BLaER1 treated with 17β-estradiol and CSF1 and Interleukin-3, amounts not matched to agents 10 nM and 100 nM (cell line): ENCODE data around the gene GPC3.
A peak's percentile ranks its signal among the peaks of the same experiment; 100 is the strongest.

Experiments
- H3K27ac ChIP-seq, 11 experiments: shearing (Covaris generic); formaldehyde crosslinking; 2 replicates each; pipeline ENCODE4 v1.8.1; 2022
- H3K27me3 ChIP-seq, 11 experiments: shearing (Covaris generic); formaldehyde crosslinking; 2 replicates each; pipeline ENCODE4 v1.8.1; 2022
- H3K36me3 ChIP-seq, 11 experiments: shearing (Covaris generic); formaldehyde crosslinking; 2 replicates each; pipeline ENCODE4 v1.8.1; 2022
- H3K4me1 ChIP-seq, 10 experiments: shearing (Covaris generic); formaldehyde crosslinking; 2 replicates each; pipeline ENCODE4 v1.8.1; 2022
- H3K4me2 ChIP-seq, 11 experiments: shearing (Covaris generic); formaldehyde crosslinking; 2 replicates each; pipeline ENCODE4 v1.8.1; 2022
- H3K4me3 ChIP-seq, 10 experiments: shearing (Covaris generic); formaldehyde crosslinking; 2 replicates each; pipeline ENCODE4 v1.8.1; 2022
- H3K9ac ChIP-seq, 11 experiments: shearing (Covaris generic); formaldehyde crosslinking; 2 replicates each; pipeline ENCODE4 v1.8.1; 2022
- H3K9me3 ChIP-seq, 11 experiments: shearing (Covaris generic); formaldehyde crosslinking; replicated peaks in 1 of 11; 2 replicates each; pipeline ENCODE4 v1.8.1; 2022
- H4K20me1 ChIP-seq, 11 experiments: shearing (Covaris generic); formaldehyde crosslinking; 2 replicates each; pipeline ENCODE4 v1.8.1; 2022
- Cebpa-rat ChIP-seq, 11 experiments: shearing (Covaris generic); IDR thresholded peaks; 2 replicates each; pipeline ENCODE4 v1.8.1; 2022

GPC3 gene

GRCh38 chrX:133697656-133698055, 287.7 kb downstream of the GPC3 start:
- no peak overlapping the region for H3K9ac ChIP-seq
- no peak overlapping the region for H3K4me2 ChIP-seq
- H3K27ac ChIP-seq, result no peak overlapping the region
- H3K9me3 ChIP-seq, result peaks cover 0 to 17% (median 0%) of the 10 kb centered on the region in 11 experiments; a peak in 4 of 22 replicates
- peaks cover 91 to 100% (median 99%) of the 10 kb centered on the region in 11 experiments for H3K27me3 ChIP-seq
- H4K20me1 ChIP-seq, result no peaks in the 10 kb centered on the region; a peak in 3 of 22 replicates
- H3K4me3 ChIP-seq, result no peak overlapping the region
- TF ChIP-seq Cebpa-rat (IDR thresholded peaks at IDR 0.05), result no peak
- no peaks in the 10 kb centered on the region for H3K36me3 ChIP-seq
- H3K4me1 ChIP-seq, result peaks cover 0 to 5% (median 0%) of the 10 kb centered on the region in 10 experiments; a peak in 1 of 20 replicates

- Histone ChIP-seq H3K9me3 (peaks cover 0 to 13% (median 0%) of the 10 kb centered on the region in 11 experiments; a peak in 4 of 22 replicates), H3K27ac (no peak overlapping the region), H3K9ac (no peak overlapping the region), H3K4me2 (no peak overlapping the region), H3K4me1 (peaks cover 0 to 37% (median 22%) of the 10 kb centered on the region in 10 experiments; a peak in 14 of 20 replicates), H3K27me3 (peaks cover 88 to 100% (median 95%) of the 10 kb centered on the region in 11 experiments), H3K36me3 (no peaks in the 10 kb centered on the region), H3K4me3 (no peak overlapping the region), H4K20me1 (no peaks in the 10 kb centered on the region; a peak in 2 of 22 replicates)
- TF ChIP-seq Cebpa-rat (IDR thresholded peaks at IDR 0.05), result no peak
These were observed 295.3 kb downstream of the GPC3 start for GRCh38 chrX:133689997-133690599.

GRCh38 chrX:133685822-133686221, 299.6 kb downstream of the GPC3 start:
- peaks cover 89 to 100% (median 97%) of the 10 kb centered on the region in 11 experiments for H3K27me3 ChIP-seq
- peak in 2 of 11 experiments; percentile 46 to 73; a peak in 2 of 22 replicates for TF ChIP-seq Cebpa-rat (IDR thresholded peaks at IDR 0.05)
- H3K9me3 ChIP-seq, result no peaks in the 10 kb centered on the region; a peak in 1 of 22 replicates
- H4K20me1 ChIP-seq, result no peaks in the 10 kb centered on the region; a peak in 2 of 22 replicates
- H3K4me1 ChIP-seq, result peaks cover 0 to 79% (median 48%) of the 10 kb centered on the region in 10 experiments; a peak in 14 of 20 replicates
- no peak overlapping the region for H3K4me3 ChIP-seq
- H3K27ac ChIP-seq, result peak overlapping the region in 6 of 11 experiments; percentile 16 to 77 (median 70); a peak in 11 of 22 replicates
- peak overlapping the region in 7 of 11 experiments; percentile 1 to 46 (median 40); a peak in 14 of 22 replicates for H3K4me2 ChIP-seq
- no peaks in the 10 kb centered on the region for H3K36me3 ChIP-seq
- peak overlapping the region in 4 of 11 experiments; percentile 18 to 37 (median 36); a peak in 4 of 22 replicates for H3K9ac ChIP-seq

GRCh38 chrX:133681897-133682296, 303.5 kb downstream of the GPC3 start:
- Histone ChIP-seq H3K4me2 (peak overlapping the region in 7 of 11 experiments; percentile 40 to 58 (median 49); a peak in 12 of 22 replicates), H3K27ac (peak overlapping the region in 3 of 11 experiments; percentile 2 to 45 (median 11); a peak in 5 of 22 replicates), H4K20me1 (no peaks in the 10 kb centered on the region; a peak in 4 of 22 replicates), H3K4me1 (peaks cover 0 to 64% (median 42%) of the 10 kb centered on the region in 10 experiments; a peak in 14 of 20 replicates), H3K27me3 (peaks cover 98 to 100% (median 100%) of the 10 kb centered on the region in 11 experiments), H3K4me3 (no peak overlapping the region), H3K9ac (no peak overlapping the region), H3K9me3 (peaks cover 0 to 15% (median 5%) of the 10 kb centered on the region in 11 experiments; a peak in 7 of 22 replicates), H3K36me3 (no peaks in the 10 kb centered on the region)
- no peak for TF ChIP-seq Cebpa-rat (IDR thresholded peaks at IDR 0.05)

- no peak overlapping the region for H3K4me3 ChIP-seq
- no peaks in the 10 kb centered on the region for H3K36me3 ChIP-seq
- H4K20me1 ChIP-seq, result peaks cover 0 to under 1% (median 0%) of the 10 kb centered on the region in 11 experiments; a peak in 4 of 22 replicates
- H3K27me3 ChIP-seq, result peaks cover 99 to 100% (median 100%) of the 10 kb centered on the region in 11 experiments
- peaks cover 0 to 15% (median 5%) of the 10 kb centered on the region in 11 experiments; a peak in 7 of 22 replicates for H3K9me3 ChIP-seq
- H3K4me2 ChIP-seq, result peak overlapping the region in 7 of 11 experiments; percentile 40 to 58 (median 49); a peak in 14 of 22 replicates
- TF ChIP-seq Cebpa-rat (IDR thresholded peaks at IDR 0.05), result no peak
- peak overlapping the region in 2 of 11 experiments; percentile 2 to 45; a peak in 4 of 22 replicates for H3K27ac ChIP-seq
- H3K9ac ChIP-seq, result no peak overlapping the region
- peaks cover 0 to 60% (median 38%) of the 10 kb centered on the region in 10 experiments; a peak in 14 of 20 replicates for H3K4me1 ChIP-seq
These were observed 304.0 kb downstream of the GPC3 start for GRCh38 chrX:133681421-133681820.

- peaks cover 0 to 15% (median 5%) of the 10 kb centered on the region in 11 experiments; a peak in 7 of 22 replicates for H3K9me3 ChIP-seq
- H3K27ac ChIP-seq, result no peak overlapping the region
- H3K9ac ChIP-seq, result no peak overlapping the region
- peaks cover 0 to 25% (median 18%) of the 10 kb centered on the region in 10 experiments; a peak in 13 of 20 replicates for H3K4me1 ChIP-seq
- TF ChIP-seq Cebpa-rat (IDR thresholded peaks at IDR 0.05), result no peak
- H3K4me2 ChIP-seq, result no peak overlapping the region
- peaks cover 0 to 6% (median 0%) of the 10 kb centered on the region in 11 experiments; a peak in 7 of 22 replicates for H4K20me1 ChIP-seq
- H3K36me3 ChIP-seq, result no peaks in the 10 kb centered on the region
- H3K4me3 ChIP-seq, result no peak overlapping the region
- H3K27me3 ChIP-seq, result peaks cover 98 to 100% (median 99%) of the 10 kb centered on the region in 11 experiments
These were observed 308.0 kb downstream of the GPC3 start for GRCh38 chrX:133677123-133678063.

GRCh38 chrX:133676344-133677122, 308.9 kb downstream of the GPC3 start:
- Histone ChIP-seq H4K20me1 (peaks cover 0 to 6% (median 0%) of the 10 kb centered on the region in 11 experiments; a peak in 7 of 22 replicates), H3K4me2 (no peak overlapping the region), H3K27ac (no peak overlapping the region), H3K27me3 (peaks cover 98 to 100% (median 99%) of the 10 kb centered on the region in 11 experiments), H3K36me3 (no peaks in the 10 kb centered on the region), H3K9me3 (peaks cover 0 to 15% (median 5%) of the 10 kb centered on the region in 11 experiments; a peak in 6 of 22 replicates), H3K9ac (no peak overlapping the region), H3K4me1 (peaks cover 0 to 16% (median 11%) of the 10 kb centered on the region in 10 experiments; a peak in 13 of 20 replicates), H3K4me3 (no peak overlapping the region)
- no peak for TF ChIP-seq Cebpa-rat (IDR thresholded peaks at IDR 0.05)
